T-cell (primary cell): ENCODE results near the gene SLC24A3. TPM values are rescaled to one million over a fixed set of nuclear protein-coding genes. Genes with fewer than 3 reads are reported as not detected.

Experiments used
- ATAC-seq, 4 experiments: fragments of 200-7000 bp in 3 of 4; fragments of 150-1000 bp in 1 of 4; cut with Tn5 transposase; replicated peaks in 1 of 4; 1 replicate in 3 of 4; 2 replicates in 1 of 4; pipeline ENCODE4 v1.10.0; 2021; ENCODE audit warnings: moderate library complexity in 3 of 4, mild to moderate bottlenecking in 2 of 4, moderate number of reproducible peaks in 1 of 4
- CTCF ChIA-PET, 2 donors: fragments of 300-600 bp; sonication (Branson Sonifier 250); formaldehyde crosslinking; loops; one replicate each; lab custom pipeline; 2022; ENCODE audit warnings: antibody characterized with exemption in 2 of 2; lab: Charles Lee
- POLR2A ChIA-PET, 2 donors: fragments of 300-600 bp; sonication (Branson Sonifier 250); formaldehyde crosslinking; loops; one replicate each; lab custom pipeline; 2022; ENCODE audit warnings: antibody characterized with exemption in 2 of 2; lab: Charles Lee
- DNase-seq, 35 experiments: peaks; one replicate each; pipeline versions ENCODE4 v3.0.0 to v3.0.0-alpha.2; 2013 to 2023
- H3K27ac ChIP-seq: one replicate; pipeline ENCODE4 v1.5.1; 2013; ENCODE audit warnings: low read length
- H3K27me3 ChIP-seq, 2 experiments: replicated peaks in 1 of 2; 1 replicate in 1 of 2; 2 replicates in 1 of 2; pipeline versions ENCODE4 v1.6.1 to v1.7.0; 2013; ENCODE audit warnings: low read length in 1 of 2, mixed read lengths in 1 of 2; ENCODE audit not compliant: control insufficient read depth in 2 of 2, insufficient read depth in 2 of 2; ENCODE audit errors: extremely low read depth in 1 of 2
- H3K36me3 ChIP-seq, 2 donors: 1 replicate in 1 of 2; 2 replicates in 1 of 2; pipeline versions ENCODE4 v1.6.1 to v1.7.0; 2013; ENCODE audit warnings: low read length in 1 of 2; ENCODE audit not compliant: control insufficient read depth in 2 of 2, insufficient read depth in 1 of 2; ENCODE audit errors: extremely low read depth in 1 of 2
- H3K4me1 ChIP-seq, 2 experiments: 1 replicate in 1 of 2; 2 replicates in 1 of 2; pipeline versions ENCODE4 v1.6.1 to v1.7.0; 2013; ENCODE audit warnings: low read length in 2 of 2, mixed read lengths in 1 of 2; ENCODE audit not compliant: insufficient read depth in 2 of 2, control insufficient read depth in 1 of 2; ENCODE audit errors: extremely low read depth in 1 of 2
- H3K4me3 ChIP-seq, 2 donors: 1 replicate in 1 of 2; 2 replicates in 1 of 2; pipeline versions ENCODE4 v1.5.1 to v1.7.0; 2013; ENCODE audit warnings: mild to moderate bottlenecking in 2 of 2, low read length in 1 of 2, moderate library complexity in 1 of 2; ENCODE audit not compliant: control insufficient read depth in 1 of 2; ENCODE audit errors: extremely low read depth in 1 of 2
- H3K9me3 ChIP-seq: 2 replicates; pipeline ENCODE4 v1.7.0; 2013
- H3K27ac Mint-ChIP-seq, 2 donors: one replicate each; pipeline ENCODE4 v1.8.0; 2020 to 2021; ENCODE audit warnings: mild to moderate bottlenecking in 2 of 2, mixed read lengths in 2 of 2
- H3K27me3 Mint-ChIP-seq, 2 donors: one replicate each; pipeline ENCODE4 v1.8.0; 2021 to 2022; ENCODE audit warnings: mixed read lengths in 2 of 2
- H3K36me3 Mint-ChIP-seq: one replicate; pipeline ENCODE4 v1.8.0; 2021; ENCODE audit warnings: mixed read lengths
- H3K4me1 Mint-ChIP-seq, 3 donors: one replicate each; pipeline ENCODE4 v1.8.0; 2020 to 2022; ENCODE audit warnings: mixed read lengths in 3 of 3, mild to moderate bottlenecking in 1 of 3
- H3K4me3 Mint-ChIP-seq, 3 donors: one replicate each; pipeline ENCODE4 v1.8.0; 2020 to 2022; ENCODE audit warnings: mild to moderate bottlenecking in 3 of 3, mixed read lengths in 3 of 3, moderate library complexity in 3 of 3
- H3K9me3 Mint-ChIP-seq, 3 donors: one replicate each; pipeline ENCODE4 v1.8.0; 2020 to 2022; ENCODE audit warnings: mixed read lengths in 3 of 3
- WGBS: methylation state at CpG from one replicate; pipeline ENCODE4 v1.1.5; 2013; ENCODE audit warnings: missing lambda C conversion rate; ENCODE audit not compliant: insufficient coverage; 5-methylcytosine and 5-hydroxymethylcytosine counted together
- total RNA-seq, 35 experiments: library from RNA in 6 of 35; stranded (reverse) in 6 of 35; fragments of 120-200 nt in 1 of 35; gene quantifications; one replicate each; pipeline versions ENCODE4 v1.2.1 to v1.2.4 and lab custom pipeline; 2013 to 2026

SLC24A3 gene
- total RNA-seq, 5 donors from 2014 or later (not counting 1 experiment from before 2014, with no cell fraction given): 0.06 to 0.25 (median 0.12) TPM

- Histone ChIP-seq H3K4me1 (peaks cover 5 to 6% of the 10 kb centered on the region in 2 experiments), H3K36me3 (no peaks in the 10 kb centered on the region), H3K27me3 (peaks cover 0 to 4% of the 10 kb centered on the region in 2 experiments), H3K4me3 (no peak overlapping the region), H3K27ac (no peak overlapping the region), H3K9me3 (no peaks in the 10 kb centered on the region)
- Mint-ChIP-seq H3K4me1 (peaks cover 5 to 28% (median 22%) of the 10 kb centered on the region in 3 donors), H3K27ac (no peak overlapping the region), H3K27me3 (peaks cover 0 to 15% of the 10 kb centered on the region in 2 donors), H3K4me3 (no peak overlapping the region), H3K36me3 (no peaks in the 10 kb centered on the region), H3K9me3 (no peaks in the 10 kb centered on the region)
- ChIA-PET POLR2A (interaction anchor here (0.5 to 0.6 kb wide), 2 partner anchors 144 to 202 kb away, joined by 4 to 8 read pairs; no protein-coding TSS in a partner anchor), CTCF (interaction anchor here in 1 of 2 donors (0.5 kb wide), 1 partner anchor 71 kb away, joined by 3 read pairs; no protein-coding TSS in a partner anchor)
- WGBS: 0% methylated on average over 1 of the region's 1 CpG
- ATAC-seq: no peak
- DNase-seq: no peak
These were observed 312.2 kb downstream of the SLC24A3 start for GRCh38 chr20:19524691-19525090.

GRCh38 chr20:19527509-19527908 lies 315.1 kb downstream of the SLC24A3 start:
- ATAC-seq (no peak), DNase-seq (no peak)
- no peak overlapping the region for H3K27ac ChIP-seq
- Mint-ChIP-seq H3K9me3 (no peaks in the 10 kb centered on the region), H3K4me3 (no peak overlapping the region), H3K27ac (no peak overlapping the region), H3K36me3 (no peaks in the 10 kb centered on the region), H3K4me1 (peaks cover under 1 to 13% (median 5%) of the 10 kb centered on the region in 3 donors), H3K27me3 (peaks cover 0 to 11% of the 10 kb centered on the region in 2 donors)
- no peaks in the 10 kb centered on the region for H3K9me3 ChIP-seq
- no peaks in the 10 kb centered on the region for H3K36me3 ChIP-seq
- H3K27me3 ChIP-seq: peaks cover 0 to 7% of the 10 kb centered on the region in 2 experiments
- no peak overlapping the region for H3K4me3 ChIP-seq
- no CpG with 5 or more reads among the region's 2 CpGs for WGBS
- ChIA-PET CTCF (no interaction called here), POLR2A (no interaction called here)
- peaks cover 0 to under 1% of the 10 kb centered on the region in 2 experiments for H3K4me1 ChIP-seq

- peaks cover 0 to 3% (median 0%) of the 10 kb centered on the region in 3 donors for H3K9me3 Mint-ChIP-seq
- peaks cover 0 to 6% (median 0%) of the 10 kb centered on the region in 3 donors for H3K4me1 Mint-ChIP-seq
- H3K4me3 Mint-ChIP-seq: no peak overlapping the region
- peaks cover 0 to 11% of the 10 kb centered on the region in 2 donors for H3K27me3 Mint-ChIP-seq
- no peak for ATAC-seq
- no peaks in the 10 kb centered on the region for H3K36me3 Mint-ChIP-seq
- CTCF ChIA-PET: no interaction called here
- Histone ChIP-seq H3K27ac (no peak overlapping the region), H3K27me3 (peaks cover 0 to 7% of the 10 kb centered on the region in 2 experiments), H3K4me1 (no peaks in the 10 kb centered on the region), H3K36me3 (no peaks in the 10 kb centered on the region), H3K9me3 (no peaks in the 10 kb centered on the region), H3K4me3 (no peak overlapping the region)
- no peak overlapping the region for H3K27ac Mint-ChIP-seq
- POLR2A ChIA-PET: no interaction called here
- no peak for DNase-seq
- WGBS: 70% methylated on average over 4 of the region's 5 CpGs
These were observed 316.0 kb downstream of the SLC24A3 start for GRCh38 chr20:19528286-19529030.

- no peaks in the 10 kb centered on the region for H3K9me3 ChIP-seq
- Mint-ChIP-seq H3K4me1 (no peaks in the 10 kb centered on the region), H3K27ac (no peak overlapping the region), H3K27me3 (peaks cover 0 to 6% of the 10 kb centered on the region in 2 donors), H3K36me3 (no peaks in the 10 kb centered on the region), H3K9me3 (peaks cover 0 to 6% (median 2%) of the 10 kb centered on the region in 3 donors), H3K4me3 (no peak overlapping the region)
- ATAC-seq (no peak), DNase-seq (no peak)
- H3K27ac ChIP-seq: no peak overlapping the region
- peaks cover 0 to 7% of the 10 kb centered on the region in 2 experiments for H3K27me3 ChIP-seq
- no CpG with 5 or more reads among the region's 5 CpGs for WGBS
- ChIA-PET CTCF (no interaction called here), POLR2A (no interaction called here)
- H3K36me3 ChIP-seq: no peaks in the 10 kb centered on the region
- H3K4me3 ChIP-seq: no peak overlapping the region
- no peaks in the 10 kb centered on the region for H3K4me1 ChIP-seq
These were observed 317.6 kb downstream of the SLC24A3 start for GRCh38 chr20:19530006-19530405.

GRCh38 chr20:19531446-19531845 lies 319.0 kb downstream of the SLC24A3 start:
- no peak overlapping the region for H3K27ac ChIP-seq
- 79% methylated on average over 3 of the region's 5 CpGs for WGBS
- H3K4me3 ChIP-seq: no peak overlapping the region
- H3K9me3 Mint-ChIP-seq: peaks cover 5 to 10% (median 6%) of the 10 kb centered on the region in 3 donors
- H3K36me3 ChIP-seq: no peaks in the 10 kb centered on the region
- H3K4me3 Mint-ChIP-seq: no peak overlapping the region
- no peaks in the 10 kb centered on the region for H3K4me1 ChIP-seq
- DNase-seq (no peak), ATAC-seq (no peak)
- H3K27me3 ChIP-seq: peaks cover 0 to 7% of the 10 kb centered on the region in 2 experiments
- ChIA-PET CTCF (interaction anchor here in 1 of 2 donors (1.2 kb wide), 1 partner anchor 12 kb away, joined by 3 read pairs; no protein-coding TSS in a partner anchor), POLR2A (no interaction called here)
- no peaks in the 10 kb centered on the region for H3K36me3 Mint-ChIP-seq
- H3K27ac Mint-ChIP-seq: no peak overlapping the region
- H3K9me3 ChIP-seq: no peaks in the 10 kb centered on the region
- peaks cover 0 to 4% of the 10 kb centered on the region in 2 donors for H3K27me3 Mint-ChIP-seq
- H3K4me1 Mint-ChIP-seq: no peaks in the 10 kb centered on the region

GRCh38 chr20:19538556-19538955 lies 326.1 kb downstream of the SLC24A3 start:
- Histone ChIP-seq H3K4me1 (peaks cover 0 to 10% of the 10 kb centered on the region in 2 experiments), H3K4me3 (no peak overlapping the region), H3K36me3 (no peaks in the 10 kb centered on the region), H3K27ac (no peak overlapping the region), H3K27me3 (no peaks in the 10 kb centered on the region), H3K9me3 (no peaks in the 10 kb centered on the region)
- WGBS: 88% methylated on average over 2 of the region's 3 CpGs
- peaks cover 2 to 10% (median 5%) of the 10 kb centered on the region in 3 donors for H3K9me3 Mint-ChIP-seq
- no peak overlapping the region for H3K27ac Mint-ChIP-seq
- DNase-seq: no peak
- H3K4me1 Mint-ChIP-seq: peaks cover 5 to 25% (median 23%) of the 10 kb centered on the region in 3 donors
- ChIA-PET POLR2A (no interaction called here), CTCF (no interaction called here)
- H3K27me3 Mint-ChIP-seq: no peaks in the 10 kb centered on the region
- H3K36me3 Mint-ChIP-seq: no peaks in the 10 kb centered on the region
- no peak for ATAC-seq
- H3K4me3 Mint-ChIP-seq: no peak overlapping the region
